CD4-positive, alpha-beta T cell (primary cell): ENCODE results near the gene DNAAF5. TPM values are rescaled to one million over a fixed set of nuclear protein-coding genes. Genes with fewer than 3 reads are reported as not detected.

Experiments used
- ATAC-seq: fragments of 200-7000 bp; cut with Tn5 transposase; one replicate; pipeline ENCODE4 v1.10.0; 2022; ENCODE audit warnings: mild to moderate bottlenecking; ENCODE audit not compliant: poor library complexity
- CTCF ChIA-PET: fragments of 350-600 bp; sonication (Branson Sonifier 250); formaldehyde crosslinking; loops from one replicate; lab custom pipeline; 2021; ENCODE audit warnings: antibody characterized with exemption, inconsistent platforms; lab: Charles Lee
- POLR2A ChIA-PET: fragments of 350-600 bp; sonication (Branson Sonifier 250); formaldehyde crosslinking; loops from one replicate; lab custom pipeline; 2021; ENCODE audit warnings: antibody characterized with exemption, inconsistent platforms; lab: Charles Lee
- DNase-seq, 14 experiments: peaks; one replicate each; pipeline ENCODE4 v3.0.0-alpha.2; 2013 to 2020; ENCODE audit warnings: mixed read lengths in 2 of 14
- H3K27ac ChIP-seq, 2 donors: one replicate each; pipeline versions ENCODE4 v1.5.1 to v1.7.0; 2013; ENCODE audit warnings: low read length in 2 of 2, low read depth in 1 of 2, mild to moderate bottlenecking in 1 of 2
- H3K27me3 ChIP-seq, 2 experiments: 1 replicate in 1 of 2; 2 replicates in 1 of 2; pipeline versions ENCODE4 v1.6.1 to v1.7.0; 2013; ENCODE audit warnings: low read length in 2 of 2, control low read depth in 1 of 2, mild to moderate bottlenecking in 1 of 2, moderate library complexity in 1 of 2; ENCODE audit not compliant: insufficient read depth in 2 of 2, control insufficient read depth in 1 of 2
- H3K36me3 ChIP-seq: one replicate; pipeline ENCODE4 v1.6.1; 2013; ENCODE audit warnings: low read length, control low read depth; ENCODE audit not compliant: insufficient read depth
- H3K4me1 ChIP-seq: one replicate; pipeline ENCODE4 v1.6.1; 2013; ENCODE audit warnings: low read length, control low read depth; ENCODE audit not compliant: insufficient read depth
- H3K4me3 ChIP-seq: one replicate; pipeline ENCODE4 v1.5.1; 2013; ENCODE audit warnings: mild to moderate bottlenecking, low read length, moderate library complexity
- H3K9me3 ChIP-seq, 2 experiments: 1 replicate in 1 of 2; 2 replicates in 1 of 2; pipeline versions ENCODE4 v1.6.1 to v1.7.0; 2013; ENCODE audit warnings: low read length in 2 of 2, mild to moderate bottlenecking in 2 of 2, control low read depth in 1 of 2, moderate library complexity in 1 of 2; ENCODE audit not compliant: control insufficient read depth in 1 of 2, insufficient read depth in 1 of 2
- H3K27ac Mint-ChIP-seq: one replicate; pipeline ENCODE4 v1.8.0; 2020; ENCODE audit warnings: mixed read lengths
- H3K27me3 Mint-ChIP-seq: one replicate; pipeline ENCODE4 v1.8.0; 2021; ENCODE audit warnings: mixed read lengths
- H3K36me3 Mint-ChIP-seq: one replicate; pipeline ENCODE4 v1.8.0; 2021; ENCODE audit warnings: low read depth, mixed read lengths
- H3K4me1 Mint-ChIP-seq: one replicate; pipeline ENCODE4 v1.8.0; 2021; ENCODE audit warnings: low read depth, mixed read lengths
- H3K4me3 Mint-ChIP-seq: one replicate; pipeline ENCODE4 v1.8.0; 2020; ENCODE audit warnings: mild to moderate bottlenecking, mixed read lengths
- H3K9me3 Mint-ChIP-seq: one replicate; pipeline ENCODE4 v1.8.0; 2020; ENCODE audit warnings: mixed read lengths
- intact Hi-C, 2 experiments: fragments of 100-400 bp; cut with DNase I in 1 of 2; cut with micrococcal nuclease in 1 of 2; formaldehyde crosslinking; loops; one replicate each; pipeline versions ENCODE4 v1.15.1 to v1.9.0; 2023 to 2025; cut with DNase I, micrococcal nuclease
- total RNA-seq, 174 experiments: library from RNA in 2 of 174; stranded (reverse) in 2 of 174; gene quantifications; one replicate each; pipeline ENCODE4 v1.2.3 and lab custom pipeline; 2021 to 2026
- TF ChIP-seq, protein P1 (sequence below): fragments of 200-600 bp; IDR thresholded peaks from one replicate; pipeline ENCODE4 v1.8.0; 2022; ENCODE audit warnings: antibody characterized with exemption, mild to moderate bottlenecking

Gene DNAAF5
- total RNA-seq, 2 experiments from 2014 or later: 4.8 to 6.1 TPM

- Mint-ChIP-seq H3K4me1 (peaks cover 9% of the 10 kb centered on the region), H3K4me3 (no peak overlapping the region), H3K9me3 (no peaks in the 10 kb centered on the region), H3K27me3 (no peaks in the 10 kb centered on the region), H3K27ac (no peak overlapping the region), H3K36me3 (peaks cover 18% of the 10 kb centered on the region)
- CTCF ChIA-PET: no interaction called here
- Histone ChIP-seq H3K4me1 (no peaks in the 10 kb centered on the region), H3K36me3 (no peaks in the 10 kb centered on the region), H3K9me3 (no peaks in the 10 kb centered on the region), H3K27me3 (no peaks in the 10 kb centered on the region), H3K4me3 (no peak overlapping the region), H3K27ac (no peak overlapping the region)
- ATAC-seq (no peak), DNase-seq (no peak)
- intact Hi-C loops: no loop called here
- TF ChIP-seq, protein P1, sequence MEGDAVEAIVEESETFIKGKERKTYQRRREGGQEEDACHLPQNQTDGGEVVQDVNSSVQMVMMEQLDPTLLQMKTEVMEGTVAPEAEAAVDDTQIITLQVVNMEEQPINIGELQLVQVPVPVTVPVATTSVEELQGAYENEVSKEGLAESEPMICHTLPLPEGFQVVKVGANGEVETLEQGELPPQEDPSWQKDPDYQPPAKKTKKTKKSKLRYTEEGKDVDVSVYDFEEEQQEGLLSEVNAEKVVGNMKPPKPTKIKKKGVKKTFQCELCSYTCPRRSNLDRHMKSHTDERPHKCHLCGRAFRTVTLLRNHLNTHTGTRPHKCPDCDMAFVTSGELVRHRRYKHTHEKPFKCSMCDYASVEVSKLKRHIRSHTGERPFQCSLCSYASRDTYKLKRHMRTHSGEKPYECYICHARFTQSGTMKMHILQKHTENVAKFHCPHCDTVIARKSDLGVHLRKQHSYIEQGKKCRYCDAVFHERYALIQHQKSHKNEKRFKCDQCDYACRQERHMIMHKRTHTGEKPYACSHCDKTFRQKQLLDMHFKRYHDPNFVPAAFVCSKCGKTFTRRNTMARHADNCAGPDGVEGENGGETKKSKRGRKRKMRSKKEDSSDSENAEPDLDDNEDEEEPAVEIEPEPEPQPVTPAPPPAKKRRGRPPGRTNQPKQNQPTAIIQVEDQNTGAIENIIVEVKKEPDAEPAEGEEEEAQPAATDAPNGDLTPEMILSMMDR: no peak
- POLR2A ChIA-PET: no interaction called here
Measured at GRCh38 chr7:696812-697551, 29.5 kb upstream of the DNAAF5 start.

- Histone ChIP-seq H3K36me3 (no peaks in the 10 kb centered on the region), H3K4me3 (no peak overlapping the region), H3K27ac (no peak overlapping the region), H3K9me3 (peaks cover 6 to 11% of the 10 kb centered on the region in 2 experiments), H3K4me1 (no peaks in the 10 kb centered on the region), H3K27me3 (no peaks in the 10 kb centered on the region)
- Mint-ChIP-seq H3K9me3 (no peaks in the 10 kb centered on the region), H3K4me3 (no peak overlapping the region), H3K27me3 (no peaks in the 10 kb centered on the region), H3K4me1 (peaks cover 10% of the 10 kb centered on the region), H3K36me3 (peaks cover 16% of the 10 kb centered on the region), H3K27ac (no peak overlapping the region)
- ATAC-seq (no peak), DNase-seq (no peak)
- CTCF ChIA-PET: no interaction called here
- POLR2A ChIA-PET: no interaction called here
- TF ChIP-seq, protein P1: no peak
- intact Hi-C loops: no loop called here
Measured at GRCh38 chr7:698515-699475, 27.7 kb upstream of the DNAAF5 start.

DNA sequence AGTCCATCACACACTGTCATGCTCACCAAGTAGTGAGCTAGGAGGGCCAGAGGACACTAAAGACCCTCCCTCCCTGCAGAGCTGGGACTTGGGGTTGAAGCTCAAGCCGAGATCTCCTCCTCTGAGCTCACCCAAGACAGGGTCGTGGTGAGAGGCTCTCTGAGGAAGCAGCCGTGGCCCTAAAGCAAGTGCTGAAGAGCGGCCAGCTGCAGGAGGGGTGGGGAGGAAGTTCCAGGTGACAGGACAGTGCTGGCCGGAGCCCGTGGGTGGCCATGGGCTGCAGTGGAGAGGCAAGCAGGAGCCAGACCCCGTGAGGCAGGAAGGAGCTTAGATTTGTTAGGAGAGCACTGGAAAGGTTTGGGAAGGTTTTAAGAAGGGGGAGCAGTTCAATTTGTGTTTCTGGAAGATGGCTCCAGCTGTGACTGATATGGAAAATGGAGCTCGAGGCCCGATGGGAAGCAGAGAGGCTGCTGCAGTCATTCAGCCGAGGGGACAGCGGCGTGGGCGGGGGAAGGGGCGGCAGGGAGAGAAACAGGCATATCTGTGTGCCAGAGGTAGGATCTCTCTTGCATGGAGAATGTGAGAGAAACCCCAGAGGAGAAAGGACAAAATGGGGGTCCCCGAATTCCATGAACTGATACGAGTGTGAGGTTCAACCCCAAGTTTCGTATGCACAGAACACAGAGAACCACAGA is 26.9 kb upstream of the DNAAF5 start:
- DNase-seq (no peak), ATAC-seq (no peak)
- H3K9me3 Mint-ChIP-seq: no peaks in the 10 kb centered on the region
- H3K4me3 ChIP-seq: no peak overlapping the region
- H3K4me1 Mint-ChIP-seq: peaks cover 10% of the 10 kb centered on the region
- no peaks in the 10 kb centered on the region for H3K36me3 ChIP-seq
- H3K27me3 Mint-ChIP-seq: no peaks in the 10 kb centered on the region
- H3K4me3 Mint-ChIP-seq: no peak overlapping the region
- H3K9me3 ChIP-seq: peaks cover 6 to 14% of the 10 kb centered on the region in 2 experiments
- ChIA-PET POLR2A (no interaction called here), CTCF (no interaction called here)
- TF ChIP-seq, protein P1: no peak
- intact Hi-C loops: no loop called here
- no peaks in the 10 kb centered on the region for H3K4me1 ChIP-seq
- peaks cover 21% of the 10 kb centered on the region for H3K36me3 Mint-ChIP-seq
- H3K27me3 ChIP-seq: no peaks in the 10 kb centered on the region
- no peak overlapping the region for H3K27ac ChIP-seq
- no peak overlapping the region for H3K27ac Mint-ChIP-seq
